Coronary artery (tissue), 2 donors: ENCODE data around the gene GSDMA.
"Not testable (repeated sequence)": the region's sequence is repeated elsewhere in the genome, so short reads cannot be mapped to it uniquely, and the experiment has no call there.

Source experiments
- DNase-seq: peaks from one replicate; pipeline ENCODE4 v3.0.0-alpha.2; 2017; ENCODE audit warnings: low spot score
- H3K27ac ChIP-seq, 2 donors: fragments of 200-600 bp; sonication (generic); one replicate each; pipeline ENCODE4 v1.5.1; 2016 to 2019
- H3K4me3 ChIP-seq: fragments of 200-600 bp; sonication (generic); 2 replicates; pipeline ENCODE4 v1.5.1; 2016; ENCODE audit warnings: mild to moderate bottlenecking, moderate library complexity
- TF ChIP-seq, protein P1 (sequence below): fragments of 200-600 bp; sonication (generic); IDR thresholded peaks from one replicate; pipeline ENCODE4 v1.5.1; 2019; ENCODE audit warnings: antibody characterized with exemption

Gene GSDMA

GRCh38 chr17:39939588-39940419, 23.0 kb upstream of the GSDMA start:
- DNase-seq = no peak
- Histone ChIP-seq H3K4me3 (no peak overlapping the region), H3K27ac (no peak overlapping the region)
- TF ChIP-seq, protein P1, sequence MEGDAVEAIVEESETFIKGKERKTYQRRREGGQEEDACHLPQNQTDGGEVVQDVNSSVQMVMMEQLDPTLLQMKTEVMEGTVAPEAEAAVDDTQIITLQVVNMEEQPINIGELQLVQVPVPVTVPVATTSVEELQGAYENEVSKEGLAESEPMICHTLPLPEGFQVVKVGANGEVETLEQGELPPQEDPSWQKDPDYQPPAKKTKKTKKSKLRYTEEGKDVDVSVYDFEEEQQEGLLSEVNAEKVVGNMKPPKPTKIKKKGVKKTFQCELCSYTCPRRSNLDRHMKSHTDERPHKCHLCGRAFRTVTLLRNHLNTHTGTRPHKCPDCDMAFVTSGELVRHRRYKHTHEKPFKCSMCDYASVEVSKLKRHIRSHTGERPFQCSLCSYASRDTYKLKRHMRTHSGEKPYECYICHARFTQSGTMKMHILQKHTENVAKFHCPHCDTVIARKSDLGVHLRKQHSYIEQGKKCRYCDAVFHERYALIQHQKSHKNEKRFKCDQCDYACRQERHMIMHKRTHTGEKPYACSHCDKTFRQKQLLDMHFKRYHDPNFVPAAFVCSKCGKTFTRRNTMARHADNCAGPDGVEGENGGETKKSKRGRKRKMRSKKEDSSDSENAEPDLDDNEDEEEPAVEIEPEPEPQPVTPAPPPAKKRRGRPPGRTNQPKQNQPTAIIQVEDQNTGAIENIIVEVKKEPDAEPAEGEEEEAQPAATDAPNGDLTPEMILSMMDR = no peak

- TF ChIP-seq, protein P1 = no peak
- Histone ChIP-seq H3K27ac (no peak overlapping the region), H3K4me3 (no peak overlapping the region)
- DNase-seq = no peak
These were observed 19.0 kb upstream of the GSDMA start for GRCh38 chr17:39943702-39944392.

- TF ChIP-seq, protein P1 = no peak
- no peak for DNase-seq
- no peak overlapping the region for H3K4me3 ChIP-seq
- no peak overlapping the region for H3K27ac ChIP-seq
These were observed 18.5 kb upstream of the GSDMA start for GRCh38 chr17:39944393-39944711.

GRCh38 chr17:39946551-39947330, 16.1 kb upstream of the GSDMA start:
- no peak for DNase-seq
- TF ChIP-seq, protein P1 = no peak
- Histone ChIP-seq H3K4me3 (no peak overlapping the region), H3K27ac (no peak overlapping the region)

DNA sequence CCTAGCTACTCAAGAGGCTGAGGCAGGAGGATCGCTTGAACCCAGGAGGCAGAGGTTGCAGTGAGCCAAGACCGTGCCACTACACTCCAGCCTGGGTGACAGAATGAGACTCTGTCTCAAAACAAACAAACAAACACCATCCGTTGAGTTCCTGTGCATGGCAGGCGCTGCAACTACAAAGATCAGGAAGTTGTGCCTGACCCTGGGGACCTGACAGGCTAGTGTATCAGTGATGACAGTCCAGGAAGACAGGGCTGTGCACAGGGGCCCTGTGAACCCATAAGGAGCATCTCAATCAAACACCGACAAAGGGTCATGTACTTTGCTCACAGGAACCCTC, 14.3 kb upstream of the GSDMA start:
- not testable (repeated sequence) for H3K4me3 ChIP-seq, H3K27ac ChIP-seq, DNase-seq

DNA sequence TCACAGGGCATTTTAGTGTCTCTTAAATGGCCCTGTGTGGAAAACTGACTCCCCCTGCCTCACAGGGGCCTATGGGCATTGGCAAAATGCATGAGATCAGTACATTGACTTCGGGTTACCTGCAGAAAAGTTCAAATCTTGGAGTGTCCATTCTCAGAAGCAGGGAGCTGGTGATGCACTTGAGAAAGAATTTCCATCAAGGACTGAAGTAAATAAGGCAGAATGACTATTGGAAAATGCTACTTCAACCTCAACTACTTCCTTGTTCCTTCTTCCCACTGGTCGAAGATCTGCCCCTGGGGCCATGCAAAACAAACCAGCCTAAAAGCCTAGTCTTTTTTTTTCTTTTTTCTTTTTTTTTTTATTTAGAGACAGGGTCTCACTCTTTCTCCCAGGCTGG, 13.8 kb upstream of the GSDMA start:
- no peak overlapping the region for H3K4me3 ChIP-seq
- no peak for DNase-seq
- TF ChIP-seq, protein P1 = no peak
- no peak overlapping the region for H3K27ac ChIP-seq

- DNase-seq = no peak
- TF ChIP-seq, protein P1 = no peak
- H3K4me3 ChIP-seq = no peak overlapping the region
- H3K27ac ChIP-seq = no peak overlapping the region
These were observed 11.9 kb upstream of the GSDMA start for GRCh38 chr17:39950871-39951348.
